Activated T-cell treated with anti-CD3 and anti-CD28 coated beads for 24 hours (primary cell): ENCODE results near the gene DENND2C.

Experiments used
- DNase-seq: peaks from one replicate; pipeline ENCODE4 v3.0.0-alpha.2; 2020; ENCODE audit warnings: low read depth

DENND2C gene

DNA sequence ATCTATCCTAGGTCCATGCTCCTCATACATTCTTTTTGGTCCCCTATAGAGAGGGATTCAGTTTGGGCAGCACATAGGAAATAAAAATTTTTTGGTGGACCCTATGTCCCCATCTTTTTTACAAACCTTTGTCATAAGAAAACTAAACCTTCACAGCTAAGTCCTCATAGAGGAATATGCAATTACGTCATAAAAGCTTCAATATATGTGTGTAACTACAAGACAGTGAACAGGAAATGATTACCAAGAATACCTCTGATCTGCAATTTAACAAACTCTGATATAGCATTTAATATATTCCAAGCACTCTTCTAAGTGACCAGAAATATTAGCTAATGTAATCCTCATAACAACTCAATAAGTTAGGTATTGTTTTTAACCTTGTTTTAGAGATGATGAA, 6.3 kb upstream of the DENND2C start:
- DNase-seq, result no peak

DNA sequence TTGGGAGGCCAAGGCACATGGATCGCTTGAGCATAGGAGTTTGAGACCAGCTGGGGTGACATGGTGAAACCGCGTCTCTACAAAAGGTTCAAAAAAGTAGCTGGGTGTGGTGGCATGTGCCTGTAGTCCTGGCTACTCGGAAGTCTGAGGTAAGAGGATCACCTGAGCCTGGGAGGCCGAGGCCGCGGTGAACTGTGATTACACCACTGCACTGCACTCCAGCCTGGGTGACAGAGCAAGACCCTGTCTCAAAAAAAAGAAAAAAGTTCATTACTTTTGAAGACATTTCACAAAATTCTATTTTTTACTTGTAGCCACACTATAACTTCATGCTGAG, 2.1 kb upstream of the DENND2C start:
- no peak for DNase-seq

DNA sequence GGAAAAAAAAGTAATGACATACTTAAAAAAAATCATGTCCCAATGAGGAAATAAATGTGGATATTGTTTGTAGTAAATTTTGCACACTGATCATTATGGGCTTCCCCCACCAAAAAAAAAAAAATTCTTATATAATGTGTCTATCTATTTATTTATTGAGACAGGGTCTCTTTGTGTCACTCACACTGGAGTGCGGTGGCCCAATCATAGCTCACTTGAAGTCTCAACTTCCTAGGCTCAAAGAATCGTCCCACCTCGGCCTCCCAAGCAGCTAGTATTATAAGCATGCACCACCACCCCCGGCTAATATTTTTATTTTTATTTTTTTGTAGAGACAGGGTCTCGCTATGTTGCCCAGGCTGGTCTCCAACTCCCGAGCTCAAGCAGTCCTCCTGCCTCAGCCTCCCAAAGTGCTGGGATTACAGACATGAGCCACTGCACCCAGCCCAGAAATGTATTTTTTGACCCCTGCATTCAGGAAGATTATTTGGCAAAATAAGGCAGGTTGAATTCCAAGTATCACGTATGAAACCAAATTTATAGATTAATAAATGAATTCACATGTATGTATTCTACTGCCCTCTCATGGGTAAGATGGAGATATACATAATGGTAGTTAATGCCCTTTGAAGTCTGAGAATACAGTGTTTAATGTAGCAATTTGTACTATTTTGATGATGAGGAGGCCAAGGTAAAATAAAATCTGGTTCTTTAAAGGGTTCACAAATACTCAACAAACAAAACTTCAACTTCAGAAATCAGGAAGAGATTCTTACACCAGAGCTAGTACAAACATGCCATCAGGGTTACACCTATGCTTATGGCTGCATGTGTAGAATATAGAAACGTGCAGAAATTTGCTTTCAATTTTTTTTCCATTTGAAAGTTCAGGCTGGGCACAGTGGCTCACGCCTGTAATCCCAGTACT, 1.4 kb upstream of the DENND2C start:
- no peak for DNase-seq

DNA sequence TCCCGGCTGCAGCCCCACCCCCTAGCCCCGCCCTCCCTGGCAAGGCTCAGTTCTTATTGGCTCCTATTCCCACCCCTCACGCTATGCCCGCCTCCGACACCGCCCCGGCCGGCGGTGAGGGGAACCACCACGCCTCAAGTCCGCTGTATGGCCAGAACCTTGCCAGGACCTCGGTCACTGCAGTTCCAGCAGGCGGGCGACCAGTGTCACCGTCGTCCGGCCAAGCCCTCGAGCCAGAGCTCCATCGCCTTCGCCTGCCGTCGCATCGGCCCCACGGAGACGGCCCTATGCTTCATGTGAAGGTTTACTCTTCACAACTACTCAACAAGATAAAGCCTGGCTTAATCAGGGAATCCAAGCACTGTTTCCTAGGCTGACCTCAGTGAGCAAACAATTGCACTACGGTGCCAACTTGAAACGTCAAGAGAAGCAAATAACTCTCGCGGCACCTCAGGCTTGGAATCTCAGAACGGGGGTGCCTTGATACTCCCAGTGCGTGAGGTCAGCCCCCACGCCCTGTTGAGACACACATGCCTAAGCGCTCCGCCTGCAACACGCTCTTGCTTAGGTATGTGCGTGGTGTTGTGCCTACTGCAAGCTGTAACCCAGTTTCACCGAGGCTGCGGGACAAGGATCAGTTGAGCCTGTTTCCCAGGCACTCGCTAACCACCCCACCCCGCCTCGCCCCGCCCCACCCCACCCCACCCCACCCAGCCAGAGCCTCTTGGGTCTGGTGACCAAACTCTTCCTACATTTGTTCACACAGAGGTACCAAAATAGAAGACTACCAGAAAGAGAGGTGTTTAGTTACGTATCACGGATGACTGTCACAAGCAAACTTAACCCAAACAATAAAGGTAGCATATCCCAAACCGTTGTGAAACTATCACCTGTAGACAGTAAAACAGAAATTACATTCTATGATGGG, 498 bp upstream of the DENND2C start:
- peak; percentile 82 for DNase-seq

DNA sequence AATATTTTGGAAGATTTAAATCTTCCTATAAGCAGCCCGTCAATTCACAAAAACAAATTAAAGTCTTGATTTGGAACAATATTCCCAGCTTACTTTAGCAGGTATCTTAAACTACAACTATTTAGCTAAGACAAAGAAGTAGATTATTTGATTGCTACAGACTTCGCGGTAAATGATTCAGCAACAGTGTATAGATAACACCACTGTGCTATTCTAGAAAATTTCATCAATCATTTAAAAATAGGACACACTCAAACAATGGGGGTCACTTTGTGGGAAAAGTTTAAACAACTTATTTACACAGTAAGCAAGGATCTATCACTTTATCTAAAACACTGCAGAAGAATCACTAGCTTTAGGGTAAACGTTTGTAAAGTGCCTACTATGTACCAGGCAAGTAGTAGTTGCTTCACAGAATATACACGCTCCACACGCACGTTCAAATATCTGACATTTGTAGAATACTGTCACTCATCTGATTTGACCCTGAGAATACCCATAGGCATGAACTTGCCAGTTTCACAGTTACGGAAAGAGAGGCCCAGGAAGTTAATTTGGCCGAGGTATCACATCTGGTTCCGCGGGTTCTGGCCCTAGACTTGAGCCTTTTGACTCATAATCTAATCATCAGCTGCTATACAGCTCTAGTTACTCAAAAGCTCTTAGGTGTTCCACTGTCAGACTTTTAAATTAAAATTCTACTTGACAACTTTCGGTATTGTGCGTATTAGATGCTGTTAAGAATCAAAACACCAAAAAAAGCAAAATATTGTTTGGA, 876 bp downstream of the DENND2C start:
- no peak for DNase-seq

DNA sequence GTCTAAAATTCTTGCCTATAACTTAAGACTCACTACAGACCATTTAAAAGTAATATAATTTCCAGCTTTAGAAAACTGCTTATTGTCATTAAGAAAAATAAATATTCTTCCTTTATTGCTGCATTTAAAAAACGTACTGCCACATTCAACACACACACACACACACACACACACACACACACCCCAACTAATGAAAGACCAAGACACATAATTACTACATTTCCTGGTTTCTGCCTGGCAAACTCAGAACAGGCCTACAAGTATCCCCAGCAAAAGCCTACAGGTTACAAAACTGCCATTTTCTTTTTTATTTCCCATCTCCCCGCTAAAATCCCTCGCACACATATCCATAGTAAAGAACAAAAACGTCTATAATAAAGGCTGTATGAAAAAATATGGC, 1.5 kb downstream of the DENND2C start:
- DNase-seq, result no peak

DNA sequence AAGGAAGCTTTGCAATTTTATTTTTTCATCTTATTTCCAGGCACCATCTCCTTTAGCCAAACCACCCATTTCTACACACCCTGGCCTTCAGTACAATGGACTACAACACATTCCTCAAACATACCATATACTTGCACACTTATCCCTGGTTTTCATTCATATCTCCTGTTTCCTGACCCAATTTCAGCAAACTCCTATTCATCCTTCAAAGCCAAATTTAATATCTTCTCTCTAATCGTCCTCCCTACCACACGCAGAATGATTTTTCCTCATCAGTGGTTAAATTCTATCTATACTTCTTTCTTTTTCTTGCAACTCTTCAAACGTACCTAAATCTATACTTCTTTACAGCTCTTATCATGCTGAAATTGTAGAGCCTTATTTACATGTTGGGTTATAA, 2.9 kb downstream of the DENND2C start:
- DNase-seq, result no peak

DNA sequence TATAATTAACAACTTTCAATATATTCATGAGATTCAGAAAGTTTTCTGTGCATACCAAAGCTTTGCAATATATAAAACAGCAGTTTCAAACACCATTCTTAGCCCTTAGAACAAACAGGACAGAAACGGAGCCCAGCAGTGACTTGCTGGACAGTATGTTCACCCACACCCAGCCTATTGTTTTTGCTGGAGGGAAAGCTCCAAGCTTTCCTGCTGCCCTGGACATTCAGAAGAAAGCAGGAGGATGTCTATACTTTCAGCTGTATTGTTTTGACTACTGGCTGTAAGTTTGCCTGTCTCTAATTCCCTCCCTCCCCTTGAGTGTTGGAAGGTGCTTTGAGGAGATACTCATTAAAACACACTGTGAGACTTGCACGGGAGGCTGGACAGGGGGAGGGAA, 9.6 kb downstream of the DENND2C start:
- DNase-seq, result no peak

DNA sequence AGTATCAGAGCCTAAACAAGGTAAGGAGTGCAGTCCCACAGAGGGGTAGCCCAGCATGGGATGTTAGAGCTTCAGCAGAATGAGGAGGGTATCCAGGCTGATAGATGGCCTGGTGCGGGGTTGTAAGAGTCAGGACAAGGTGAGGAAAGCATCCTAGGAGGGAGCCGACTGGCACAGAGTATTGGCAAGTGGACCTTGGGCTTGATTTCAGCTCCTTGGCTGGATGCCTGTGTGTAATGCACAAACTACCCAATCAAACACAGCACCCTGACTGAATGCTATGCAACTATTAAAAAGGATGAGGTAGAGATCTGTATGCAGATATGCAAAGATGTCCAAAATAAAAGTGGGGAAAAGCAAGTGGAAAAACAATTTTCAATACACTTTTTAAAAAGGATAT, 18.0 kb downstream of the DENND2C start:
- DNase-seq, result no peak

DNA sequence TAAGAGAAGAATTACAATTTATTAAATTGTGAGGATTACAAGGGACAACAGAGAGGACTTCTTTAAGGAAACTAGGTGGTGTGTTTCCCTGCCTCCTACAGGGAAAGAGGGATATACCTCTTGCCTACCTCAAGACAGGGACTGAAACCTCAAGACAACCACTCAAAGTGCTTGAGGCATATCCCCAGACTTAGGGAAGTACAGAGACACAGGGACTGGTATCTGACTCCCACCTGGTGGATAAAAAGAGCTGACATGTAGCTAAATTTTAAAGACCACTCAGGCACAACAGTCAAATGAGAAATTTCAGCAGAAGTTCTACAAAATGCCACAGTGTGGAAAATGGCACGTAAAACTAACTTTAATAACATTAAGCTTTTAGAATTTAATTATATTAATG, 21.3 kb downstream of the DENND2C start:
- no peak for DNase-seq

DNA sequence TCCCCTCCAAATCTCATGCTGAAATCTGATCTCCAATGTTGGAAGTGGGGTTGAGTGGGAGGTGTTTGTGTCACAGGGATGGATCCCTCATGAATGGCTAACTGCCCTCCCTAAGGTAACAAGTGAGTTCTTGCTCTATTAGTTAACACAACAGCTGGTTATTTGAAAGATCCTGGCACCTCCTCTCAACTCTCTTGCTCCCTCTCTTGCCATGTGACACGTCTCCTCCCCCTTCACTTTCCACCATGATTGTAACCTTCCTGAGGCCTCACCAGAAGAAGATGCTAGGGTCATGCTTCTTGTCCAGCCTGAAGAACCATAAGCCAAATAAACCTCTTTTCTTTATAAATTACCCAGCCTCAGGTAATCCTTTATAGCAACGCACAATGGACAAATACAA, 28.5 kb downstream of the DENND2C start:
- DNase-seq, result no peak

DNA sequence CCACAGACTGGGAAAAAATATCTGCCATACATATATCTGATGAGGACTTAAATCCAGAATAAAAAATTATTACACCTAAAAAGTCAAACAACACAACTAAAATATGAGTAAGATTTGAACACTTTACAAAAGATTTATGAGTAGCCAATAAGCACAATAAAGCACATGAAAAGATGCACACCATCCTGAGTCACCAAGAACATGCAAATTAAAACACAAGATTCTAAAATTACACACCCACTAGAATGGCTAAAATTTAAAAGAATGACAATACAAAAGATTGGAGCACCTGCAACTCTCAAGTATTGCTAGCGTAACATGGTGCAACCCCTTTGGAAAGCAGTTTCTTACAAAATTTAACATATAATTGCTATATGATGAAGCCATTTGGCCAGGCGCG, 30.9 kb downstream of the DENND2C start:
- no peak for DNase-seq

DNA sequence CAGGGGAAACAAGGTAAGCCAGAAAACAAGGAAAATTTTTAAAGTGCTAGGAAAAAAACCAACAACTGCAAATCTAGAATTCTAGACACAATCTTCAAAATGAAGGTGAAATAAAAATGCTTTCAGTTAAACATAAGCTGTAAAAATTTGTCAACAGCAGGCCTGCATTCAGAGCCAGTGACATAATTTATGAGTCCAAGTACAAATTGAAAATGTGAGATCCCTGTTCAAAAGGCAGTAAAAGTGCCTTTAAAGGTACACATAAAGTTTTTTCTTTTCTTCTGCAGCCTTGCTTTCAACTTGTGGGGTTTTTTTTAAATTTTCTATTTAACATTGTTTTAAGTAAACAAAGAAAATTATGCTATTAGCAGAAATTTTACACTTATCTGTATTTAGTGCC, 37.4 kb downstream of the DENND2C start:
- DNase-seq, result no peak

DNA sequence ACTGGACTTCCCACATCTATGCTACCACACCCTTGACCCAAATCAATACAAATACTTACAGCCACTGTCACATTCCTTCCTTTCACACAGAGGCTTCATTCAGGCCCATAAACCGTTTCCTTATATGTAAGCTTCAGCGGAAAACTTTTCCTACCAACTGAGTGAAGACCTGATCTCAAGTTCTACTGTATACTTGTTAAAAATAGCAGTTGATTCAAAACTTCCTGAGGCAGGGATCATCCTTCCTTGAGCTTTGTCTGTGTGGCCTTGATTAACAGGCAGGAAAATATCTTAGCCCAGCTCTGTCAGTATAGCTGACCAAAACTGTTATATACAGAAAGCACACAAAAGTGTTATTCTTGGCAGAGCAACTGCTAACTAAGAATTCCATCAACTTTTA, 42.7 kb downstream of the DENND2C start:
- no peak for DNase-seq

DNA sequence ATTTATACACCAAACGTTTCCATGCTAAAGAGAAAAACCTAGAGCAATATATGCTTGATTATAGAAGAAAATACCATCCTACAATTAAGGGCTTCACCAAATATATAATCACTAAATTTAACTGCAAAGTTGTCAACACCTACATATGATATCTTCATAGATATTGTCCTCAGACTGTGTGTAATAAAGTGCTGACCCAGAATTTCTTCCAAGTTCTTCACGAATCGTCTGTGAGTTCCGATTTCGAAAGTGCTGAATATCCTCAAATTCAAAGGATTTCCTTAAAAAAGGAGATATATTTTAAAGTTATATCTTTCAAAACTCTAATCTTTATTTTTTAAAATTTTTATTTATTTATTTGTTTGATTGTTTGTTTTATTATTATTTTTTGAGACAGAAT, 46.5 kb downstream of the DENND2C start:
- DNase-seq, result no peak

DNA sequence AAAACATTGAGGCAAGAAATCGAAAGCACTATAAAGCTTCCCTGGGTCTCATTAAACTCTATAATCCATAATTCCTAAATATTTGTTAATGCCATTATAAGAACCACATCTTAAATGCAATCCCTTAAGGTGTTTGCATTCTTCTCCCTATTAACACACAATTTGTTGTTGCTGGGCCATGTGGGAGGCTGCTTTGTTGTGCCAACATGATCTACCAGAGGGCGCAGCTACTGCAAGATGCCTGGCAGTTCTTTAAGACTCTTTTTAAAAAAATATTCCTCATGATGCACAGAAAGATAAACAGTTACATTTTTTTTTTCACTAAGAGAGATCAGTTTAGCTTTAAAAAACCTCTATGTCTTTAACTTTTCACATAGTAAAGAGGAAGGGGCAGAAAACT, 49.4 kb downstream of the DENND2C start:
- no peak for DNase-seq

DNA sequence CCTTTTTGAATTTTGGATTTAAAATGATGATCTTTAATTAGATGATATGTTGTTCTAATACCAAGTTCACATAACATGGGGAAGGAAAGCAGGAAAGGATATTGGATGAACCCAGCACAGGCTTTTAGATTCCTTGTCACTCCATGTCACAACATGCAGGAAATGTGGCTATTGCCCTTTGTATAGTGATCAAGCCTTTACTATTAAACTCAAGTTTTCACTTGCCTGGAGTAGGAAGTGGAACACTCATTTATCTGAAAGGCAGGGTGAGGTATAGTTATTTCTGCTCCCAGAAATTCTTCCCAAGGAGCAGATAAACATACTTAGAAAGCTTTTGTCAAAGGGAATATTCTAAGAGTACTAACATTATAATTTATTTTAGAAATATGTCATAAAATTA, 51.2 kb downstream of the DENND2C start:
- DNase-seq, result no peak

DNA sequence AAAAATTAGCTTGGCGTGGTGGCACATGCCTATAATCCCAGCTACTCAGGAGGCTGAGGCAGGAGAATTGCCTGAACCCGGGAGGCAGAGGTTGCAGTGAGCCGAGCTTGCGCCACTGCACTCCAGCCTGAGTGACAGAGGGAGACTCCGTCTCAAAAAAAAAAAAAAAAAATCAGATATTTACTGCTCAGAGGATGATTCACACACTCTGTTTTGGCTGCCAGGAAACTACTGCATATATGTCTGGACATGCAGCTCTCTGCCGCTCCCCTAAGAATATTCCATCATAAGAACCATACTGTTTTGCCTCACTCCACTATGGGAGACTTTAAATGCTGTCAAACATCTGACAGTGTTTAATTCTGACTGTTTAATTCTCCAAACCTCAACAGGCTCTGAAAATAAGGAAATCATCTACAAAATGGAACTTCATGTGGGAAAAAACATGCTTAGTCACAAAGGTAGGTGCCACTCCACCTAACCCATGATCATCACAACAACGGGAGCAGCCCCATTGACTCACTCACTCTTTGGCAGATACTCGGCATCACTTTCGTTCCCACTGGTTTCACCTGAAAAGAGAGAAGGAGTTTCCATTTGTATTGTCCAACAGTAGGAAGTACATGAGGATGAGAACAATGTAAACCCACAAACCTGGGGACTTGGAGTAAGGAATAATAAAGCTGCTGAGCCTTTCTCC, 59.2 kb downstream of the DENND2C start:
- DNase-seq, result no peak

DNA sequence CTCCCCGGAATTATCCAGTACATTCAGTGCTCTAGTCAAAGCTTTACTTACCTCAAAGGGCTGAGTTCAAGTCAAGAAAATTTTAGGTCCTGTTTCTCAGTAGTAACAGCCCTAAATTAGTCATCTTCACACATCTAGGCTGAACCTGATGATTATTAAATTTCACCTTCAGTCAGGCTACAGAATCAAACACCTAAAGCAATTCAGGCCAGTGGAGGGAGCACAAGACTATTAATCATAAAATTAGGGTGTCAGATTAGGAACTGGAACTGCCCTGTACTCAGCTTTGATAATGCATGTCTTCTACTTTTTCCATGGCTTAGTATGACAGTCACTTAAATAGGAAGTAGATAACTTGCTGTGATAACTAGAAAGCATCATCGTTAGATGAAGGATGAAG, 60.0 kb downstream of the DENND2C start:
- DNase-seq, result no peak

DNA sequence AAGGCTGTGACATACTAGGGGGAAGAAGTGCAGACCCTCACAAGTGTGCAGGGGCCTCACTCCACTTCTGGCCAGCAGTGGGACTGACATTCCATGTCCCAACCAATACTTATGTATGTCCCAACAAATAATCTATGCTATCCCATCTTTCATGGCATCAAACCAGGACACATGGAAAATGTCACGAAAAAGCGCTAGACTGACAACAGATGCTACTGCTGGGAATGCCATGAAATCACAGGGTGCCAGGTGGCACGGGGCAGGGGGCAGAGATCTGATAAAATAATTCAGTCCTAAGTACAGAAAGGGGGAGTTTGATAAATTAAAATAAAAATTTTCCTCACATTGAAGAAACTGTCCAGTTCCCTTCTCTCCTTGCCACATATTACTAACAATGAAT, 60.8 kb downstream of the DENND2C start:
- DNase-seq, result no peak

DNA sequence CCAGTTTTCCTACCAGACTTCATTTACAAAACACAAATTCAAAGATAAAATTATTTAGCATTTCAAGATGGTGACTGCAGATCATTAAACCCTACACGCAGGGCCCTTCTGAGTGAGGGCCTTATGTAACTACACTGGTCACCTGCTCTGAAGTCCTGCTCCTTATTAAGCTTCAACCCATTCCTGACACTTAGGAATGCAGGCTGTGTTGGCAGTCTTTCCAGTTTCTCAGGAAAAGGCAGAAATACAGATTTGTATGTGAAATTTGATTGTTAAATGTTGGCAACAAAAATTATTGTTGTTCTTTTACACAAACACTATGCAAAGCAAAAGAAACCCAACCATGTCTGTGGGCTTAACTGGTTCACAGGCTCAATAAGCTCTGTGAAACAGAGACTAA, 62.6 kb downstream of the DENND2C start:
- DNase-seq, result no peak

DNA sequence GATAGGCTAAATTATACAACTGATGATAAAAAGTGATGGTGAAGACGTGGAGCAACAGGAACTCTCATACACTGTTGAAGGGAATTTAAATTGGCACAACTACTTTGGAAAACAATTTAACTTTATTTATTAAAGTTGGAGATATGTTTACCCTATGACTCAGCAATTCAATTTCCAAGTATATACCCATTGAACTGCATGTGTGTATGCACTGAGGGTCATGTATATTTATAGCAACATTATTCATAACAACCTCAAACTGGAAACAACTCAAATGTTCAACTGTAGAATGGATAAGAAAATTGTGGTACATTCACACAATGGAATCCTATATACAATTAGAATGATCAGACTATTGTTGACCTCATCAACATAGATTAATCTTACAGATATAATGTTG, 71.9 kb downstream of the DENND2C start:
- no peak for DNase-seq
